Activated CD4-positive, alpha-beta T cell treated with anti-CD3 and anti-CD28 coated beads, Interleukin-2, Interleukin-6, amounts not matched to agents 100 ng/mL and 50 ng/mL, durations not matched to agents 16 hours and 8 hours (primary cell): ENCODE results near the gene AGRP.
"Not testable (repeated sequence)": the region's sequence is repeated elsewhere in the genome, so short reads cannot be mapped to it uniquely, and the experiment has no call there.

ENCODE experiments used
- DNase-seq: peaks from one replicate; pipeline ENCODE4 v3.0.0-alpha.2; 2020

The AGRP gene

DNA sequence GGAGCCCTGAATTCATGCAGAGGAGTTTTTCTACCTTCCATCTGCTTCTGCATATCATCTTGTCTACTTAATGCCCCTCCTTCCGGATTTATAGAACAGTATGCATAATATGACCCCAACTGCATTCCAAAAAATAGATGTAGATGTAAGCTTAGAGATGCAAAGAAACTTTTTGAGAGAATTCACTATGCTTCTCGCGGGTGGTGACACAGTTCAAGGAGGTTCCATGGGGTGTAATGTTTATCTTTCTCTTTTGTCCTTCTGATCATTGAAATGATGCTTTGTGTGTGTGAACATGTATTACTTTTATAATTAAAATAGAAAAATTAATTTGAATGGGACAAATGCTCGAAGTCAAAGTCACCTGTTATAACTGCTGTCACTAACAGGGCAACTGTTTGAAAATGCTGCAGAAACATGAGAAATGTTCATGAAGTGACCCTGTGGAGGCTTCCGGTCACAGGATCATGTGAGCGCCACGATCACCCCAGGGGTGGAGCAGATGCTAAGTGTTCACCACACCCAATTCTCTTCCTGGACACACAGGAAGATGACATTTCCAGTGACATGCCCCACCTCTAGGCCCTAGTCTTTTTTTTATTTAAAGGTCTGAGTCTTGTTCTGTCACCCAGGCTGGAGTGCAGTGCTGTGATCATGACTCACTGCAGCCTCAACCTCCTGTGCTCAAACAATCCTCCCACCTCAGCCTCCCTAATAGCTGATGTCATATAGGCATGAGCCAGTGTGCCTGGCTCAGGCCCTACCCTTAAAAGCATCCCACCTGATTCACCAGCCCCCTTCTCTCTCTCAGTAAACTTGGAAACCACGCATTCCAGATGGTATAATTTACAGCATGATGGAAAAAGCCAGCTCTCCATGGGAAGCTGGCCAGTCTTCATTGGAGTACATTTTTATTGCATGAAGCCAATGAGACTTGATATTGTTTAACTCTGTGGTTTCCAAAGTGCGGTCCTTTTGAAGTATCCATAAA, 21.0 kb upstream of the AGRP start:
- peak; percentile 70 for DNase-seq

- no peak for DNase-seq
Observed at GRCh38 chr16:67499106-67499505, 15.8 kb upstream of the AGRP start.

- DNase-seq, result no peak
Observed at GRCh38 chr16:67490335-67491096, 7.2 kb upstream of the AGRP start.

GRCh38 chr16:67489401-67490083, 6.2 kb upstream of the AGRP start:
- no peak for DNase-seq

DNA sequence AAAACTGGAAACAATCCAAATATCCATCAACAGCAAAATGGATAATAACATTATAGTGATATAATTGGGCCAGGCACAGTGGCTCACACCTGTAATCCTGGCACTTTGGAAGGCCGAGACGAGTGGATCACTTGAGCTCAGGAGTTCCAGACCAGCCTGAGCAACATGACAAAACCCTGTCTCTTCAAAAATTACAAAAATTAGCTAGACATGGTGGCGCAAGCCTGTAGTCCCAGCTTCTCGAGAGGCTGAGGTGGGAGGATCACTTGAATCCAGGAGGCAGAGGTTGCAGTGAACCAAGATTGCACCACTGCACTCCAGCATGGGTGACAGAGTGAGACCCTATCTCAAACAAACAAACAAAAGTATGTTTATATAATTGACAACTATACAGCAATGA, 4.2 kb upstream of the AGRP start:
- not testable (repeated sequence) for DNase-seq

DNA sequence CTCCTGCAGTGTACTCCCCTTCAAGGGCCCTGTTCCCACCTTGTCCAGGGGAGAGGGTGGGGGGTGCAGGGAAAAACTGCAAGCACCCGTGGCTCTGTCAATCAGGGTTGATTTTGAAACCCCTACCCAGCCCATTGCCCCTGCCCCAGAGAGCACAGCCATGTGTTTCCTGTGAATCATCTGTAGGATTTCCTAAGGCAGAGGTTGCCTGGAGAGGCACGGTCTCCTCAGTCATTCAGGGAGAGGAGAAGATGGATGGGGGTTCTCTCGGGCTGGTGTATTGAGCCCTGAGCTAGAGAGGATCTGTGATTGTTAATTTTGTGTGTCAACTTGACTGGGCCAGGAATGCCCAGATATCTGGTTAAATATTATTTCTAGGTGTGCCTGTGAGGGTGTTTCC, 3.5 kb upstream of the AGRP start:
- DNase-seq, result no peak

DNA sequence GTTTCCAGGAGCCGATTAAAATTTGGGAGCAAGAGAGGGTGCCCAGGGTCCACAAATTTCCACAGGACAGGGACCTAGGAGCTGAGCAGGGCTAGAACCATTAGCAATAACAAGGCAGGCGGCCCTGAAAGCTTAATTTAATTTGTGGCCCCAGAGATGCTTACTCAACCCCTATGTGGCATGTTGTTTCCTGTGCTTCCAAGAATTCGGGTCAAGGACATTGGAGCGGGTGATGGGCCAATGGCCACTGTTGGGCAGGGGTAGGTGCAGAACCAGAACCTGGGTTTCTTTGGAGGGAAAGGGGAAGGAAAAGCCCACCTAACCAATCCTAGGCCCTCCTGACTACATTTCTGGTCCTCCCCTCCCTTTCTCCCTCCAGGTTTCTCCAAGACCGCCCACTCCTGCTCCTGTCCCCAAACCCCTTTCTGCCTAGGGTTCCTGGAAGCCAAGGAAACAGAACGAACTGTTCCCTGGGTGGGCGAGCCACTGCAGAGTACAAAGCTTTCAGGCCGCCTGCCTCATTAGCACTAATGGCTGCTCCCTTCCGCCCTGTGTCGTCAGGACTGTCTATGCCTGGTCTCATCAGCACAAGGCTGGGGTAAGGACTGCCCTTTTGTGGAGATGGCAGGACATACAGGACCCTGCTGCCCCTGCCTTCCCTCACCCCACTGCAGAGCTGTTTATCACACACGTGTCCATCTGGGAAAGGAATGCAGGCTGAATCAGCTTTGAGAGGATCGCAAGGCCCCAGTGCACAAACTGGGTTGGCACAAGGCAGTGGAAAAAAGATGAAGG, 581 bp upstream of the AGRP start:
- no peak for DNase-seq

DNA sequence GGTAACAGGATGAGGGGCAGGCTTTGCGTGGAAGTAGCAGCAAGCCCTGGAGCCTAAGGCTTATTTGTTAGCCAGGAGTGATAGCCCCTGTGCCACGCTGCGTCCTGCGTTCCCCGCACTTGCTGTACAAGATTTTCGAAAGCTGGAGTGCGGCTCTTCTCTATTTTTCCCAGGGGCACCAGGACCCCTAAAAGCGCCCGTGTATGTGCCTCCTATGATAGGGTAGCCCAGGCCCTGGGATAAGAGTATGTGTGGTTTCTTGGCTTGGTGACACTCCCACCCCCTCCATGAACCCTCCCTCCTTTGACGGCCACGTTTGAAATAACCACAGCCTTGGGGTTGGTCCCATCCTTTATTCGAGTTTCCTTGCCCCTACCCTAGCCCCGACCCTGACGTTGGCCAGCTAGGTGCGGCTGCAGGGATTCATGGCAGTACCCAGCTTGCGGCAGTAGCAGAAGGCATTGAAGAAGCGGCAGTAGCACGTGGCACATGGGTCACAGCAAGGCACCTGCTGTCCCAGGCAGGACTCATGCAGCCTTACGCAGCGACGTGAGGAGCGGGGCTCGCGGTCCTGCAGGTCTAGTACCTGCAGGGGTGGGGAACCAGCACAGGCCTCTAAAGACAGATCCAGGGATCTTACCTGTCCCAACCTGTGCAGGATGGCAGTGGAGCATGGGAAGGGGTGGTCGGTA, 968 bp downstream of the AGRP start:
- no peak for DNase-seq

DNA sequence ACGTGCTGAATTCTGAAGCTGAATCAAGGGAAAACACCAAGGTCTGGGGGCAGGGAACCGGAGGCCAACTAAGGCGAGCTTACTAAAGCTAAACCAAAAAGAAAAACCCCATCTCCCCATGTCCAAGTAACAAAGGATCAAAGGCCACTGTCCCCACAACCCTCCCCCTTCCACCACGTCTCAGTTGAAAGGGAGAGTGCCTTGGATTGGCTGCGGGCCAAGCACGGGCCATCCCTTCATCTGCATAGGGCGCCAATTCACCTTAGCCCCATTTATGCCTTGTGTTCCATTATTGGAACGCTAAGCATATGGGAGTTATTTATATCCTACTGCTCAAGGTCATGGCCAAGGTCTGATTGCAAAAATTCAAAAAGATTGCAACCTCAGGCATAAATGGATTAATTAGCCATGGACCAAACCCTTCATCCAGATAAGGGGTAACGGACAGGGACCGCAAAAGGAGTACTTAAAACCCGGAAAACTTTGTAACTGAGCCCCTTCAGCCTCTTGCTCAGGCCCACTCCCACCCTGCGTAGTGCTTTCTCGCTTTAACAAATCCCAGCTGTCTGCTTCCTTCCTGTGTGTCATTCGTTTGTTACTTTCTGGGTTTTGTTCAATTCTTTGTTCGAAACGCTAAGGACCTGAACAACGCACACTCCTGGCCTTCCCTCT, 1.6 kb downstream of the AGRP start:
- peak; percentile 73 for DNase-seq

- DNase-seq, result peak; percentile 100
Observed at GRCh38 chr16:67480833-67481560, 2.4 kb downstream of the AGRP start, which contains the start of gene ATP6V0D1. ATP6V0D1 (minus strand) TSS chr16:67481157; CDS start chr16:67481086, 71 bp downstream.

- no peak for DNase-seq
Observed at GRCh38 chr16:67477960-67478554, 5.3 kb downstream of the AGRP start.

DNA sequence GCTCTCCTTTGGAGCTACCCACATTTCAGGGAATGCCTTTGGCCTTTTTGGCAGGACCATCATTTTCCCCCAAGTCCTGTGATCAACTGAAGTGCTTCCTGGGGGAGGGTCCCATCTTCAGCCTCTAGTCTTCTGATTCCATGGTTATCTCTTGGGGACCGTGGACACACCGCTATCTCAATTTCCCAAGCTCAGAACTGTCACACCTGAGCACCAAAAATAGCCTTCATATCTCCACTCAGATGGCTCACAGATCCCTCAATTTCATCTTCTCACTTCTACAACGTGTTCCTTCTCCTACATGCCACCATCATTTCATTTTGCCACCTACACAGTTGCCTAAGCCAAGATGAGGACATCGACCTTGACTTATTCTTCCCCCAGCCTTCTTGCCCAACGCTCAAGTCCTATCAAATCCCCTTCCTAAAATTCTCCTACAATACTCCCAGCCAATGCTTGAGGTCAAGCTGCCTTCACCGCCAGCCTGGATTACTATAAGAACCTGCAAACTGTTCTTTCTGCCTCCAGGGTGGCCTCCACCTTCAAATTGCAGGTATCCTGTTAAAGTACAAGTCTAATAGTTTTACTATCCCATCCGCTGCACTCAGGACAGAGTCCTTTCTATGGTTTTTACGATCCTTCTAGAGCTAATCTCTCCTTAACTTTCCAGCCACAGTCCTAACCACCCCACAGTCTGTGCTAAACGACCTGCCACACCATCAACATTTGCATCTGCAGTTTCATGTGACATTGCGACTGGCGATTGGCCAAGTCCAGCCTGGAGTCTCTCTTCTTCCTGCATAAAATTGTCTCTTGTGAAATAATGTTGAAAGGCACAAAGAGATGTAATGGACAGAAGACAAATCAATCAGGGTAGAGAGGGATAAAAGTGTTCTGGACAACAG, 8.5 kb downstream of the AGRP start:
- DNase-seq, result no peak

GRCh38 chr16:67471758-67472384, 11.5 kb downstream of the AGRP start:
- no peak for DNase-seq

GRCh38 chr16:67470359-67470758, 13.0 kb downstream of the AGRP start:
- no peak for DNase-seq

DNA sequence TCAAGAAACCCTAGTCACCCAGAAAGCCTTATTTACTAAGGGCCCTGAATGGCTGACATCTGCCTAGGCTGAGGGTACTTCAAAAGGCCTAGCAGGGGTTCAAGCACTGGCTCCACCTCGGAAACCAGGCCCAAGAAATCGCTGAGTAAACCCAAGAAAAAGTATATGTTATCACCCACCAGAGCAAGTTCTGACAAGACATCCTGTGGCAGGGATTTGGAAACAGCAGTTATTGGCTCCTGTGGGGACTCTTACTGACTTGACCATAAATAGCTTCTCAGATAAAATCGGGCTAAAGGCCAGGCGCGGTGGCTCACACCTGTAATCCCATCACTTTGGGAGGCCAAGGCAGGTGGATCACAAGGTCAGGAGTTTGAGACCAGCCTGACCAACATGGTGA, 14.6 kb downstream of the AGRP start:
- DNase-seq, result peak; percentile 26

GRCh38 chr16:67466581-67466980, 16.8 kb downstream of the AGRP start:
- no peak for DNase-seq

DNA sequence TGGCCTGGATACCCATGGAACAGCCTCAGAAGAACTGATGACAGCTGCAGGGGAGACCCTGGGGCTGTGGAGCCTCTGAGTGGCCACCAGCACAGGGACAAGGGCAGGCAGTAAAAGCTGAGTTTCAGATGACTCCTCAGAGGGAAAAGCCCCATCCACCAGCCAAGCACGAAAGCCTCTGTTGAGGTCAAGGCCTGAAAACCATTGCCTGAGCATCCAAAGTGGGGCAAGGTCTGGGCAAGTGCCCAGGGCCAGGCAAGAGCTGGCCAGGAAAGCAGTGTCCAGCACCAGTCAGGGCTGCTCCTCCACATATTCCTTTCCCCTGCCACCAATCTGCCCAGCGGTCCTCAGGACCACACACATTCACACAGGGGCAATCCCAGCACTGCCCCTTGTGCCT, 18.8 kb downstream of the AGRP start:
- no peak for DNase-seq

GRCh38 chr16:67463691-67464090, 19.7 kb downstream of the AGRP start:
- DNase-seq, result no peak
